HS-5 (cell line): ENCODE data around the gene CKM.
"Not testable (repeated sequence)": the region's sequence is repeated elsewhere in the genome, so short reads cannot be mapped to it uniquely, and the experiment has no call there.

Experiments used
- DNase-seq: peaks from one replicate; pipeline ENCODE4 v3.0.0-alpha.2; 2012; ENCODE audit warnings: low read depth

CKM gene

GRCh38 chr19:45290381-45290931 is 32.2 kb downstream of the CKM start:
- no peak for DNase-seq

GRCh38 chr19:45283443-45284033 is 39.1 kb downstream of the CKM start:
- no peak for DNase-seq

GRCh38 chr19:45280471-45280961 is 42.2 kb downstream of the CKM start:
- DNase-seq, result no peak

GRCh38 chr19:45279587-45280192 is 43.0 kb downstream of the CKM start:
- no peak for DNase-seq

- DNase-seq, result no peak
These were observed 44.6 kb downstream of the CKM start for GRCh38 chr19:45278087-45278486.

- DNase-seq, result no peak
These were observed 46.4 kb downstream of the CKM start for GRCh38 chr19:45276284-45276687.

- DNase-seq, result no peak
These were observed 47.2 kb downstream of the CKM start for GRCh38 chr19:45275370-45275971.

GRCh38 chr19:45273521-45273855 is 49.2 kb downstream of the CKM start:
- DNase-seq, result no peak

- no peak for DNase-seq
These were observed 51.0 kb downstream of the CKM start for GRCh38 chr19:45271735-45272108.

- DNase-seq, result no peak
These were observed 51.5 kb downstream of the CKM start for GRCh38 chr19:45271098-45271734.

GRCh38 chr19:45269939-45270338 is 52.7 kb downstream of the CKM start:
- DNase-seq, result not testable (repeated sequence)

- no peak for DNase-seq
These were observed 55.4 kb downstream of the CKM start for GRCh38 chr19:45267296-45267695.

- no peak for DNase-seq
These were observed 57.3 kb downstream of the CKM start for GRCh38 chr19:45265375-45265774.

- no peak for DNase-seq
These were observed 57.8 kb downstream of the CKM start for GRCh38 chr19:45264781-45265317.

- DNase-seq, result no peak
These were observed 59.7 kb downstream of the CKM start for GRCh38 chr19:45263013-45263412.

- DNase-seq, result no peak
These were observed 60.1 kb downstream of the CKM start for GRCh38 chr19:45262570-45262969.

GRCh38 chr19:45258862-45259261 is 63.8 kb downstream of the CKM start:
- DNase-seq, result no peak

GRCh38 chr19:45256836-45257235 is 65.8 kb downstream of the CKM start:
- DNase-seq, result no peak
